GM21526 (cell line): ENCODE measurements around the gene TMEM218.

Experiments
- ATAC-seq: cut with Tn5 transposase; IDR thresholded peaks from one replicate; pipeline ENCODE4 v1.9.1; 2021; ENCODE audit warnings: moderate library complexity; ENCODE audit not compliant: unreplicated experiment, low FRiP score

TMEM218 gene

DNA sequence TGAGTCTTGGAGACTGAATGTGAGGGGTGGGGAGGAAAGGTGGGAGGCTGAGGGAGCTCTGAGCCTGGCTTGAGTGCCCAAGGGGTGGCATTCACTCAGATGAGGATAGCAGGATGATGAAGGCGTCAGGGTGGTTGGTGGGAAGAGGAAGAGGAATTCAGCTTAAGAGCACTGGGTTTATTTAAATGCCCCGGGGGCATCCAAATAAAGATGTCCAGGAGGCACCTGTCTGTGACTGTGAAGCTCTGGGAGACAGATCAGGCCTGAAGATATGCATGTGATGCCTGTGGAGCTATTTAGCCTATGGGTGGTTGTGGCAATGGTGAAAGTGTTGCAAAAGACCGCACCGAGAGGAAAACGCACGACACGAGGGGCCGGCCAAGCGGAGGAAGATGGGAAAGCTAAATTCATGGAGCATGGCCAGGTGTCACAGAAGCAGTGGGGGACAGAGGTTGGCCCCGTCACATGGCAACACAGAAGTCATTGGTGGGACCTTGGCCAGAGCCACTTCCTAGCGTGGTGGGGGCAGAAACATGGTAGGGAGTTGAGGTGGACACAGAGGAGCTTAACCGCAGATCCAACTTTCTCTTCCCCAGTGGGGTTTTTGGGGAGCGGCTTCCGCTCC lies 32.8 kb downstream of the TMEM218 start:
- ATAC-seq = no peak

DNA sequence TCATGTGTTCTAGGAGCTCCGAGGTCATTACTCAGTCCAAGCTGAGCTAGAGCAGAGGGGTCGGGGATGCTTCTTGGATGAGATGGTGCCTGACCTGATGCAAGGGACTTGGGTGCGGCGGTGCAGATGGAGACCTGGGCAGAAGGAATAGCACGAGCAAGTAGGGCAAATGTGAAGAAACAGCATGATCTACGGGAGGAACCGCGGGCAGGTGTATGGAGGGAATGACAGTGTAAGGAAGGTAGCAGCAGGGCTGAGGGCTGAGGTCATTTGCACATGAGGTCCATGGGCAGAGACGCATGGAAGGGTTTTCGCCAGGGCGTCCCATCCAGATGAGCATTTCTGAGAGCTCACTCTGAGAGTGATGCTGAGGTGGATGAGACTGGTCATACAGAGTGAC lies 33.4 kb downstream of the TMEM218 start:
- ATAC-seq = no peak

DNA sequence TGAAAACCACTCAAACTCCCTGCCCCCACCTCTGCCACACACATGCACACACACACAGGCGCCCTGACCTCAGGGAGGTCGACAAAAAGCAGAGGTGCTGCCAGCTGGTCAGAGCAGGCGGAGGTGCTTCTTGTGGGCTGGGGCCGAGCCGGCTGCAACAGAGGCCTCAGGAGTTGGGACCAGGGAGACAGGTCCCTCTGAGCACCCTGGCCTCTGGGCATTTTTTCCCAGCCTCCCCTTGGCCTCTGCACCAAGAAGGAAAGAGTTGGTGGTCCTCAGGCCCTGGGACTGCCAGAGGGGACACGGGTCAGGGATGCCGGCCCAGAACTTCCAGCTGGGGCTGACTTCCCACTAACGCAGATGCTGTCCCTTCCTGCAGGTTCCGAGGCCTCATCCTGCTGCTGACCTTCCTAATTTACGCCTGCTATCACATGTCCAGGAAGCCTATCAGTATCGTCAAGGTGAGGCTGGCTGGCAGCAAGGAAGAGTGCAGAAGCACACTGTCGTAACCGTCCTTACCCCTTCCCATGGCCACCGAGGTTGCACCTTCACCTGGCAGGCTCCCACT lies 35.0 kb downstream of the TMEM218 start:
- ATAC-seq = no peak

DNA sequence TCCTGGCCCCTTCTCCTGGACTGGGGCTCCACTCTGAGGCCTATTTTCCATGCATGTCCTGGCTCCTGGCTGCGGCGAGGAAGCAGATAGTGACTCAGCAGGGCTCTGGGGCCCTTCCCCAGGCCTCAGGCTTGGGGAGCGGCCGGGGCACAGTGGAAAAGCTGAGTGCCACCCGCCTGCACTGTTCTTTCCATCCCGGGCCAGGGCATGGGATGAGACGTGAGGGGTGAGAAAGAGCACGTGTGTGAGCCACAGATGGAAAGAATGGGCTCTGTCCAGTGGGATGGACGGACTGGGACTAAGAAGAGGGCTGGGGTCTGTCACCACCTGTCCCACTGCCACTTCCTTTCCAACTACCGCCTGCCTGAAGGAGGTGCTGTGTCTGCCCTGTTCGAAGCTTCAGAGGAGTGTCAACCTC lies 35.5 kb downstream of the TMEM218 start:
- ATAC-seq = no peak

DNA sequence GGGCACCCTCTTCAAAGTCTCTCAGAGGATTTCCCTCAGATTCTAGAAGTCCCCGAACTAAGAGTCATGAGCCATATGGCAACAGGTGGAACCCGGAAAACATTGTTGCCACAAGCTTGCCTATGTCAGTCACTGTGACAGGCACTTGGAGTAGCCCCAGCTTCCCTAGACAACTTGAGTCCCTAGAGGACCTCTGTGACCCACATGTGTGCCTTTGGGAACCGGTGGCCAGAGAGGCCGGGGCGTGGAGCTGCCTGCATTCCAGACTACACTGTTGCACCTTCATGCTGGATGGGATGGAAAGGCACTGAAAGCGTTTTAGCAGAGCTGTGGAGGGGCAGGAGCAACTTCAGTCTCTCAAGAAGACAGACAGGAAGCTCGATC lies 36.2 kb downstream of the TMEM218 start:
- no peak for ATAC-seq

DNA sequence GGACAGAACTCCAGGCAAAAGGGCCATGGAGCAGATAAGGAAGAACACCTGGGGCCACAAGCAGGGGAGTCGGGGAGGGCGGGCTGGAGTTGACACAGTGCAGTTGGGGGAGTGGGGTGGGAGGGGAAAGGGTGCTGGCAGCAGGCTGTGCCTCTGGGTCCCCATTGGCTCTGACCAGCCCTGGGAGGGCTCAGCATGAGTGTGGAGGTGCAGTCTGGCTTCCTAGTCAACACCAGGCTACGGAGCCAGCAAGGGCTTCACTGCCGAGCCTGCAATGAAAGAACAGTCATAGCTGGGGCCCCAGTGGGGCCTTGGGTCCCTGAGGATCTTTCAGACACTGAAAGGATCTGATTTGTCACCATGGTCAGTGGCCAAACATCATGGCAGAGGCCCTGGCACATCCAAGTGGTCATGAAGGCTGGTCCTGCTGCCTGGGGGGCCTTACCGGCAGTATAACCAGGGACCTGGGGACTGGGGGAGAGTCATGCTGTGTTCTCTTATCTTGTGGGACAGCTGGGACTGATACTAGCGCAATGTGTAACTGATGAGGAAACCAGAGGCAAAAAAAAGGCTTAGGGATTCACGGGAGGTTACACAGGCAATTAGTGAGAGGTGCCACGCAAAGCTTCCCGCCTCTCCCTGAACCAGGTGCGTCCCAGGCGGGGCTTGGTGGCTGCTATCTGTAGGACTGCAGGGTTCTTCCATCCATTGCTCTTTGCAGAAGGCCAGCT lies 36.8 kb downstream of the TMEM218 start:
- no peak for ATAC-seq

DNA sequence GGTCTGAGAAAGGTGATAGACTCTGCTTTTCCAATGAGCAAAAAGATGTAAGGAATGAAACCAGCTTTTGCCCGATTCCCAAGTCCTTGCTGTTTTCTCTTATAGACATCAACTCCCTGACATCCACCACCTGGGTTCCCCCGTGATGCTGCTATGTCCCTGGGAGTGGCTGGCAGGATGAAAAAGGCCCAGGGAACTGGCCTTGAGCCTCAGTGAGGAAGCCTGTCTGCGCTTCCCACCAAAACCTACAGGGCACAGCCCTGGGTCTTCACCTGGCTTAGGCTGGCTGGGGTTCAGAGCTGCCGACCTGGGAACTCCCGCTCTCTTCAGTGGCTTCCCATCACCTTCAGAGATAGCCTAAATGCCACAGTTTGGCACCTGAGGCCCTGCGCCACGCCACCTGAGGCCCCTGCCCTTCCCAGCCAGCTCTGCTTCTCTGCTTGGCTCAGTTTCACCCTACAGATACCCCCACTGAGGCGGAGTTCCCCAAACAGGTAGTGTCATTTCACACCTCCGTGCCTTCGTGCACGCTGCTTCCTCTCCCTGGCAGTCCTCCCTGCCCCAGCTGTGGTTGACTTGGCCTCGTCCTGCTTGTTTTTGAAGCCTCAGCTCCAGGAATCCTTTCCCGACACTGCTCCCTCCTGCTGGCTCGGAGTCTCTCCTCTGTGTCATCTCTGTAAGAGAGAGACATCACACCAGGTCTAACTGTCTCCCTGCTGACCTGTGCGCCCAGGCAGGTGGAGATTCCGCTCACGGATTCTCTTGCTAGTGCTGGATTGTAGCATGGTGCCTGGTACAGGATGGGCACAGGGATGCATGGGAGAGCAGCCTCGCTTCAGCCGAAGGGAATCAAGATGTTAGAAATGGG lies 37.6 kb downstream of the TMEM218 start:
- no peak for ATAC-seq

DNA sequence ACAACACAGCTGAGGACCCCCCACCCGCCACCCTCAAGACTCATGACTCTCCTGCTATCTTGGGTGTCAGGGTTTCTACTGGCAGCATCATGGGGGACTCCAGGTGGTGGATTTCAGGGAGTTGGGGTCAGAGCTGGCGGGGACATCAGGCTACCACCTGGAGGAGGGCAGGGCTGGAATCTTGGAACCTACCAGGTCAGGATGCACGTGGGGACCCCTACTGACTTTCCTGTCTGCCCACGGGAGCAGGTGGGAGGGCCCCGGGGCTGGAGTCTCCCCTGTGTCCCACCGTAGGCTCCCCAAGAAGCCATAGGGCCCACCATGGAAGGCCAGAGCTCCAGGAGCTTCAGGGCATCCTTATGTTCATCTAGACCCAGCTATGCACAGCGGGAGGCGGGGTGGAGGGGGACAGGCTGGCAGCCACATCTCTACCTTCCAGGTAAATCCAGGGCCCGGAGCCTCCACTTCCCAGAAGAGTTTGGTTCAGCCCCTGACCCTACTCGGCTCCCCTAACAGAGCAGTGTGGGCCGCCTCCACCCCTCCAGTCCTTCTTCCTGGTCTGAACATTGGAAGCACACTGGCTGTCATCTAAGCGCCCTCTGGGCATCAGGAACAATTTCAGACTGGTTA lies 38.4 kb downstream of the TMEM218 start:
- no peak for ATAC-seq

DNA sequence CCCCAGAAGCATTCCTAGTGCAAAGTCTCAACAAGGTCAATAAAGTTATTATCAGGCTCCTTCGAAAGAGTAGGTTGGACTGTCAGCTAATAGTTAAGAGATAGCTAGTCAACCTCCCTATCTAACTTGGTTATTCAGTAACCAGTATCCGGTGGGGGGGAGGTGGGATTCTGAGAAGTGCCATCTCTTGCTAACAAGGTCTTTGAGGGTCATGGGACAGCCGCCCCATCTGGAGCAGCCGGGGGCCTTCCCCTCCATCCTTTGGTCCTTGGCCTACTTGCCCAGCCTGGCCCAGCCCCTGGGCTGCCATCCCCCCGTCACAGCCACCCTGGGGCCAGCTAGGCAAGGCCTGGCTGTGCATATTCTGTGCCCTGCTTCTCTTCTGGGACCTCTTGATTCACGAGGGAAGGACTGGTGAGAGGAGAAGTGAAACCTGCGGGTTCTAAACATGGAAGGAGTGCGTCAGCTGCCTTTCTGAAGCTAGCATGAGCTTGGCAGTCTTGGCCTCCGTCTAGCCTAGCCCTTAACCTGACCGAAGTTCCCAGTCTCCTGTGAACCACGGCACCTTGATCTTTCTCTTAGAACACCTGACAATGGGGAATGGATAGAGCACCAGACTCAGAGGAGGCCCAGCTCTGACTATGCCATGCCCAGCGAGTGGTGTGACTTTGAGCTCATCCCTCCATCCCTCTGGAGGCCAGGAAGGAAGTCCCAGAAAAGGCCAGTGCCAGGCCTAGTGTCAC lies 39.0 kb downstream of the TMEM218 start:
- peak; percentile 88 for ATAC-seq

DNA sequence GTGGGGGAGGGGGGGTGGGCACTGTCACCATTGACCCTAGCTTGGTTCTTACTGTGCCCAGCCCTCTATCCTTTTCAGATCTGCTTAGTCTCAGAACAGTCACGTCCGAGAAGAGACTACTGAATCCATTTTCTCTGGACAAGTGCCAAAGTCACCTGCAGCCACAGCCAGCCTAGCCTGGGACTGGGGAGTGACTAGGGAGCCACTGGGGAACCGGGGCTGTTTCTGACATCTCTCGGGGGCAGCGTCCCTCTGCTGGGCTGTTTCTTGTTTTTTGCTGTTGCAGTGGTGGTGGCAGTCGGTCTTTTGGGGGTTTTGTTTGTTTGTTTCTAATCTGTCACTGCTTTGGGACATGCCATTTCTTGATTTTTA lies 39.6 kb downstream of the TMEM218 start:
- ATAC-seq = no peak

DNA sequence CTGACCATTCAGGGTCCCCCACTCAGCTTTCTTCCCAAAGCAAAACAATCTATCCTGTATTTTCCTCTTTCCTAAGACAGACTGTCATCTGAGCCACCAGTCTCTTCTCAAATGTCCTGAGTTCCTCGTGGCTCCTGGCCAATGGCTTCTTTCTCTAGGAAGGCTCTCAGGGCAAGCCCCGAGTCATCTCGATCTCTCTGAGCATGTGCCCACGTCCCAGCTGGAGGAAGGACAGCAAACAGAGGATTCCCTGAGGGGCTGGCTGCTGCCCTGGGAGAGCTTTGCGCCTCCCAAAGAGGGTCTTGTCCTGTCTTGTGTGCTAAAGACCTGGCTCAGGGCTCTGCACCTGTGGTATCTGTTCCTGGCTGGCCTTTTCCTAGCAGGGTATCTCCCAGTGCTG lies 40.0 kb downstream of the TMEM218 start:
- ATAC-seq = no peak

DNA sequence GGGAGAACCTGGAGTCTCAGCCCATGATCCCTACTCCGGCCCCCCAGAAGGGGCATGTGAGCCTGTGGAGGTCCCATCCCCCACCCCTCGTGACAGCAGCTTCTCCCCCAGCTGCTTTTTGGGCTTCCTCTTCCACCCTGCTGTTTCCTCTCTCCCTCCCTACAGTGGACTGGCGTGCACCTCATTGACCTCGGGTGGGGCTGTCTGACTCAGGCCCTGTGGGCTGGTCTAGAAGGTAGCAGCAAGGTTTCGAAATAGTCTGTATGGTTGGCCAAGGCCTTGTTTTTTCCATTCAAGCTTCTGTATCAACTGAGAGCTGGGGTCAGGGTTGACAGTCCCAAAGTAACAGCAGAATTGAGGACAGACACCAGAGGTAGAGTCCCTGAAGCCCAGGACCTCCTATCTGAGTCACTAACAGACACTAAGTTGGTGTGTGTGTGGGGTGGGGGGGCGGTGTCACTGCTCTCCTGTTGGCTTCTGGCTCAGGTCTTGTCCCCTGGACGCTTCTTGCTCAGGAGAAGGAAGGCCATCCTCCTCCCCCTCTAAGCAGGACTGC lies 40.6 kb downstream of the TMEM218 start:
- ATAC-seq = peak; percentile 64

DNA sequence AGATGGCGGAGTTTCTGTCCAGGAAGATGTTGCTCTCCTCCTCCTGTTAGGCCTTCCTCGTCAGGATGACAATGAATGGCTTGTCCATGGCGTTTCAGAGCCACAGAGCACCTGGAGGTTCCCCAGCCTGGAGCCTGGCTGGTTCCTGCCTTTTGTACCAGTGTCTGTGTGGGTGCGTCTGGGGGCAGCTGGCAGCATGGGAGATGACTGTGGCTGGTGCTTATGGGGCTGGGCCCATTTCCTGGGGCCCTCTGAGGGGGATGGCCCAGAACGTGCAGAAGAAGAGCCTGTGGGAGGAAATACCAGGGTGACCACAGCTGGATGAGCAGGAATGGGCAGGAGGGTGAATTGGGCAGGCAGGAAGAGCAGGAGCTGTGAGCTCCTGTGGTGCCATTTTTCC lies 41.6 kb downstream of the TMEM218 start:
- ATAC-seq = no peak

DNA sequence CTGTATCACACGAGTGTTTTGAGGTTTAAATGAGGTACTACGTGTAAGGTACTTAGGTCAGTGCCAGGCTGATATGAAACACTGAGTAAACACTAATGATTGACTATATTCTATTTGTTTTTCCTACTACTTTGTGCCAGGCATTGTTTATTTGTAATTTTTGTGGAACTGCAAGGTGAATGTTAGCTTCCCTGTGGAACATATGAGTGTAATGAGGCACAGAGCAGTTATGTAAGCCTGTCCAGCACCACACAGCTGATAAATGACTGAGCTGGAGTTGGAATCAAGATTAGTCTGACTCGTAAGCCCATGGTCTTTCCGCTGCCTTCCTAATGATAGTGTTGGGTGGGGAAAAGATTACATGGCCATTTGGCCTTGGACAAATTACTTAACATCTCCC lies 42.4 kb downstream of the TMEM218 start:
- no peak for ATAC-seq

DNA sequence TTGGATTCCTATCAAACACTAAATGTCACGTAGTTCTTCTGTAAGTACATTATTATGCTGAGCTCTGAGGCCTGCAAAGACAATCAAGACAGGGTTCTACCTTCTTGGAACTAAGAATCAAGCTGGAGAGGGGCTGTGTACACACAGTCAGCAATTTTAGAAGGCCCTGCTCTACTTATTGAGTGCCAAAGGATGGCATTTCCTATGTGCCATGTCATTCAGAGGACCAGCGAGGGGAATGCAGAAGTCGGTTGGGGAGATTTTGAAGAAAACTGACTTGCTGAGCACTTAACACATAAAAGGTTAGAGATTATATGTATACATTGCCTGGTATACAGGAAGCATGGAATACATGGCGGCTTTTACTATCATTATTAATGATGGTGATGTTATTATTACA lies 43.1 kb downstream of the TMEM218 start:
- no peak for ATAC-seq

DNA sequence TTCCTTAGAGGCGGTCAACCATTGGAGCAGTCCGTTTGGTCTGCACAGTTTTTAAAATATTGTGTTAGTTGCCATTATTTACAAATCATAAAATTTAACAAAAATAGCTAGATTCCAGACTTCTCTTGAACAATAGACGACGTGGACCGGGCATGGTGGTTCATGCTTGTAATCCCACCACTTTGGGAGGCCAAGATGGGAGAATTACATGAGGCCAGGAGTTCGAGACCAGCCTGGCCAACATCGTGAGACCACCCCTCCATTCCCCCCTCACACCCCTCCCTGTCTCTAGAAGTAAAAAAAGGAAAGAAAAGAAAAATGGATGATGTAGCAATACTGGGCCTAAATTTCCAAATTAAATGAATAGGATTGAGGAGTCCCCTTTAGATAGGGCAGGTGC lies 47.4 kb downstream of the TMEM218 start:
- no peak for ATAC-seq

DNA sequence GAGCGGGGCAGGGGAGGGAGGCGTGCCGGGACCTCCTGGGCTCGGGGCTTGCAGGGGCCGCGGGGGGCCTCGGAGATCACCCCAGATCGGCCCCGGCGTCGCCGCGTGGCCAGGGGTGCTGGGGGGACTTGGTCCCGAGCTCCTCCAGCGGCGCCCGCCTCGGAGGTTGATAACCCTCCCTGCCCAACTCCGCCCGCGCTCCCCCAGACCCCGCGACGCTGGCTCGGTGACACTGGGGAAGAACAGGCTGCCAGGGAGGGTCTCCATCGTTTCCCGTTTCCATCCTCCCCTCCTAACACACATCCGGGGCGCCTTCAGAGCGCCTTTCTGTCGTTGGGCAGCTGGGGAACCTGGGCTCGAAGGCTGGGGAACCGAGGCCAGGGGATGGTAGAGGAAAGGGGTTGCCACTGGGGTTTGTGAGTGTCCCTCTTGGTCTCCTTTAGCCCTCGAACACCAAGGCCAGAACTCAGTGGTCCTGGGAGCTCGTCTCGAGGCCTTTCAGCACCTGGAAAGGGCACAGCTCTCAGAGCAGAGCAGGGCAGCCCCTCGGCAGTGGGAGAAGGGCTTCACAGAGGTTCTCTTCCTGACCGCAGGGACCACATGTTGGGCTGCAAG lies 47.9 kb downstream of the TMEM218 start:
- peak; percentile 15 for ATAC-seq

DNA sequence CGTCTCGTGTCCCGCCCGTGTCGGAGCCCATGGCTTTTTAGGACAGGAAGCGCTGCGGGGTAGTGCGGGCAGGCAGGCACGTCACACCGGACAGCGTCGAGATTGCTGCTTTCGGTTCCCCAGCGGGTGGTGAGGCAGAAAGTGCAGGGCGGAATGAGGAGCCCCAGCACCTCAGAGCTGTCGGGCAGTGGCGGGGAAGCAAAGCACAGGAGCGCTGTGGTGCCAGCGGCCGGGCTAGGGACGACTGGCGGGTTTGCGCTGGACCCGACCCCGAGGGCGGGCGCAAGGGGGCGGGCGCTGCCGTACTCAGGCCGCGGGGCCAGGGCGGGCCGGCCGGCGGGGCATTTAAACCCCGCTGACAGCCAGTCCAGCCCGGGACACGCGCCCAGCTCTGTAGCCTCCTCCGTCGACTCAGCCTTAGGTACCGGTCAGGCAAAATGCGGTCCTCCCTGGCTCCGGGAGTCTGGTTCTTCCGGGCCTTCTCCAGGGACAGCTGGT lies 48.4 kb downstream of the TMEM218 start, which contains the start of gene SLC37A2:
TSS of gene SLC37A2 (plus strand) at position 375 of the 498 bp plus-strand sequence. CDS start at position 438, 63 bp downstream.
- peak; percentile 90 for ATAC-seq
